Measurements from ENCODE around the gene PABPN1. TPM values are rescaled to one million over a fixed set of nuclear protein-coding genes. Genes with fewer than 3 reads are reported as not detected.

The PABPN1 gene
- total and polyA plus RNA-seq, 11 donors: 23.7 to 102 (median 62.5) TPM

- DNase-seq (peak in 4 of 5 donors; percentile 48 to 57 (median 56)), ATAC-seq (peak in 3 of 4 donors; percentile 50 to 65 (median 61))
- H3K27ac ChIP-seq: peak overlapping the region in 1 of 12 donors; percentile 24
- H3K36me3 ChIP-seq: peaks cover 0 to 32% (median 27%) of the 10 kb centered on the region in 9 donors
- 40 to 47% (median 42%) methylated on average over 4 of the region's 4 CpGs for WGBS, 4 donors
- no peaks in the 10 kb centered on the region for H3K9me3 ChIP-seq
- H3K4me3 ChIP-seq: no peak overlapping the region
- peaks cover 0 to 11% (median 3%) of the 10 kb centered on the region in 12 donors for H3K4me1 ChIP-seq
- intact Hi-C loops (cut with DNase I): loop anchor here (1.0 to 10.0 kb wide), 16 partner anchors 34 to 237 kb away; partner anchors contain the start of genes AP1G2 (in 5 of the 10), CMTM5 (in 3 of the 10), NGDN (in 2 of the 10) and THTPA (in 1 of the 10)
- TF ChIP-seq POLR2A (IDR thresholded peaks at IDR 0.05) (no peak), CTCF (IDR thresholded peaks at IDR 0.05) (peak; percentile 79 to 95 (median 88))
- H3K27me3 ChIP-seq: no peaks in the 10 kb centered on the region
These were observed 6.9 kb downstream of the PABPN1 start for GRCh38 chr14:23327947-23328744.

GRCh38 chr14:23335623-23336022 lies 14.4 kb downstream of the PABPN1 start:
- Histone ChIP-seq H3K36me3 (no peaks in the 10 kb centered on the region), H3K4me3 (no peak overlapping the region), H3K9me3 (peaks cover 0 to 9% (median 0%) of the 10 kb centered on the region in 12 donors), H3K4me1 (no peaks in the 10 kb centered on the region), H3K27me3 (no peaks in the 10 kb centered on the region), H3K27ac (no peak overlapping the region)
- intact Hi-C loops (cut with DNase I): loop anchor here in 2 of 10 donors (5.0 kb wide), 1 partner anchor 37 kb away; the partner anchor contains the start of gene IL25 (in 2 of the 2)
- WGBS, 4 donors: 80 to 88% (median 85%) methylated on average over 5 of the region's 5 CpGs
- ATAC-seq (no peak), DNase-seq (no peak)
- TF ChIP-seq CTCF (IDR thresholded peaks at IDR 0.05) (no peak), POLR2A (IDR thresholded peaks at IDR 0.05) (no peak)

DNA sequence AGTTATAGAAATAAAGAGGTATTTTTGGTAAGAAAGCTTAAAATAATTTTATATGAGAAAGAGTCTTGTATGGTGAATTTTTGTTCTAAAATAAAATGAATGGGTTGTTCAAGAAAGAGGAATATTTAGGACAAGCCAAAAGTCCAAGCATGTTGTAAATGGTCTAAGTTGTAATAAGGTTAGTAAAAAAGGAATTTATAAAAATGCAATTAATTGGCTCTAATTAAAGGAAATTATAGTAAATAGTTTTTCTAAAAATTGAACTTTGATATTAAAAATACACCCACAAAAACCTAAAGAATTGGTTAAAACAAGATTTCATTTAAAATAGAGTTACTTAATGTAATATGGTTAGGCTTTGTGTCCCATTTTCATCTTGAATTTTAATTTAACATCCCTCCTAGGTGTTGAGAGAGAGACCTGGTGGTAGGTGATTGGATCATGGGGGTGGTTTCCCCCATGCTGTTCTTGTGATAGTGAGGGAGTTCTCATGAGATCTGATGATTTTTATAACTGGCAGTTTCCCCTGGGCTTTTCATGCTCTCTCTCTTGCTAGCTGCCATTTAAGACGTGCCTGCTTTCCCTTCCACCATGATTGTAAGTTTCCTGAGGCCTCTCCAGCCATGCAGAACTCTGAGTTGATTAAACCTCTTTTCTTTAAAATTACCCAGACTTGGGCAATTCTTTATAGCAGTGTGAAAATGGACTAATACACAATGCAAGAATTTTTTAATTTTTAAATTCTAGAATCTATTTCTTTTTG lies 18.4 kb downstream of the PABPN1 start:
- Histone ChIP-seq H3K4me3 (no peak overlapping the region), H3K9me3 (peaks cover 0 to 9% (median 0%) of the 10 kb centered on the region in 12 donors), H3K27ac (no peak overlapping the region), H3K4me1 (no peaks in the 10 kb centered on the region), H3K36me3 (no peaks in the 10 kb centered on the region), H3K27me3 (no peaks in the 10 kb centered on the region)
- TF ChIP-seq POLR2A (IDR thresholded peaks at IDR 0.05): no peak
- no peak for TF ChIP-seq CTCF (IDR thresholded peaks at IDR 0.05)
- ATAC-seq (no peak), DNase-seq (no peak)
- intact Hi-C loops (cut with DNase I): loop anchor here in 2 of 10 donors (5.0 kb wide), 1 partner anchor 33 kb away; the partner anchor contains the start of gene IL25 (in 2 of the 2)
- 76 to 88% (median 82%) methylated on average over 1 of the region's 1 CpG for WGBS, 4 donors

- H3K27me3 ChIP-seq: no peaks in the 10 kb centered on the region
- ATAC-seq: no peak
- peaks cover 0 to 7% (median 0%) of the 10 kb centered on the region in 12 donors for H3K9me3 ChIP-seq
- no peak overlapping the region for H3K27ac ChIP-seq
- TF ChIP-seq CTCF (IDR thresholded peaks at IDR 0.05): no peak
- no peak for TF ChIP-seq POLR2A (IDR thresholded peaks at IDR 0.05)
- no peak for DNase-seq
- H3K36me3 ChIP-seq: no peaks in the 10 kb centered on the region
- H3K4me3 ChIP-seq: no peak overlapping the region
- peaks cover 0 to 9% (median 0%) of the 10 kb centered on the region in 12 donors for H3K4me1 ChIP-seq
- 64 to 72% (median 66%) methylated on average over 3 of the region's 3 CpGs for WGBS, 4 donors
- intact Hi-C loops (cut with DNase I): no loop called here
These were observed 23.2 kb downstream of the PABPN1 start for GRCh38 chr14:23344481-23344880.

Data from heart left ventricle (tissue), 16 donors.